ENCODE data around the gene CACYBP. TPM values are rescaled to one million over a fixed set of nuclear protein-coding genes. Genes with fewer than 3 reads are reported as not detected.

CACYBP gene
- total RNA-seq, 1 donor from 2014 or later = 95.0 TPM

- H3K4me3 ChIP-seq (ENCODE audit: insufficient read depth, low read depth, low read length) = no peak overlapping the region
- H2AFZ ChIP-seq (ENCODE audit: low read depth, low read length) = no peak overlapping the region
- Mint-ChIP-seq H3K36me3 (ENCODE audit: low read depth, unreplicated experiment) (no peaks in the 10 kb centered on the region), H3K27me3 (ENCODE audit: low read depth, unreplicated experiment) (no peaks in the 10 kb centered on the region), H3K4me3 (ENCODE audit: unreplicated experiment) (peak overlapping the region; percentile 41), H3K4me1 (ENCODE audit: low read depth, unreplicated experiment) (peaks cover 66% of the 10 kb centered on the region), H3K27ac (ENCODE audit: unreplicated experiment) (peak overlapping the region; percentile 16), H3K9me3 (ENCODE audit: unreplicated experiment) (no peaks in the 10 kb centered on the region)
- no peaks in the 10 kb centered on the region for H3K36me3 ChIP-seq (ENCODE audit: insufficient read depth, low read length)
- FAIRE-seq = no peak
- H3K9me3 ChIP-seq (ENCODE audit: insufficient read depth, low read depth, low read length) = no peaks in the 10 kb centered on the region
- no peaks in the 10 kb centered on the region for H4K20me1 ChIP-seq (ENCODE audit: insufficient read depth, low read length)
- H3K4me2 ChIP-seq (ENCODE audit: low read length) = no peak overlapping the region
- H3K4me1 ChIP-seq (ENCODE audit: insufficient read depth, low read length) = peaks cover 26% of the 10 kb centered on the region
- H3K9ac ChIP-seq (ENCODE audit: low read length) = no peak overlapping the region
- DNase-seq (ENCODE audit: low read depth) = no peak
- TF ChIP-seq CTCF (IDR thresholded peaks at IDR 0.05; ENCODE audit: insufficient read depth, low read depth, low read length) = no peak
- H3K27ac ChIP-seq (ENCODE audit: low read depth, low read length) = no peak overlapping the region
- H3K27me3 ChIP-seq (ENCODE audit: insufficient read depth, low read length) = peaks cover 26% of the 10 kb centered on the region
- H3K79me2 ChIP-seq (ENCODE audit: insufficient read depth, low read length) = no peaks in the 10 kb centered on the region
These were observed 33.7 kb upstream of the CACYBP start for GRCh38 chr1:174966008-174966572.

- TF ChIP-seq CTCF (IDR thresholded peaks at IDR 0.05; ENCODE audit: insufficient read depth, low read depth, low read length) = no peak
- TF ChIP-seq EZH2 (IDR thresholded peaks at IDR 0.05; ENCODE audit: insufficient read depth, low read length) = no peak
- no peak overlapping the region for H3K4me3 ChIP-seq (ENCODE audit: insufficient read depth, low read depth, low read length)
- no peak overlapping the region for H2AFZ ChIP-seq (ENCODE audit: low read depth, low read length)
- Mint-ChIP-seq H3K27ac (ENCODE audit: unreplicated experiment) (peak overlapping the region; percentile 94), H3K27me3 (ENCODE audit: low read depth, unreplicated experiment) (no peaks in the 10 kb centered on the region), H3K9me3 (ENCODE audit: unreplicated experiment) (no peaks in the 10 kb centered on the region), H3K4me3 (ENCODE audit: unreplicated experiment) (no peak overlapping the region), H3K4me1 (ENCODE audit: low read depth, unreplicated experiment) (peaks cover 79% of the 10 kb centered on the region), H3K36me3 (ENCODE audit: low read depth, unreplicated experiment) (no peaks in the 10 kb centered on the region)
- peaks cover 29% of the 10 kb centered on the region for H3K27me3 ChIP-seq (ENCODE audit: insufficient read depth, low read length)
- H3K4me1 ChIP-seq (ENCODE audit: insufficient read depth, low read length) = peaks cover 26% of the 10 kb centered on the region
- H3K36me3 ChIP-seq (ENCODE audit: insufficient read depth, low read length) = no peaks in the 10 kb centered on the region
- no peak for FAIRE-seq
- H3K27ac ChIP-seq (ENCODE audit: low read depth, low read length) = peak overlapping the region; percentile 61
- no peaks in the 10 kb centered on the region for H4K20me1 ChIP-seq (ENCODE audit: insufficient read depth, low read length)
- peak overlapping the region; percentile 47 for H3K4me2 ChIP-seq (ENCODE audit: low read length)
- H3K9me3 ChIP-seq (ENCODE audit: insufficient read depth, low read depth, low read length) = no peaks in the 10 kb centered on the region
- no peak for DNase-seq (ENCODE audit: low read depth)
- peak overlapping the region; percentile 19 for H3K9ac ChIP-seq (ENCODE audit: low read length)
- no peaks in the 10 kb centered on the region for H3K79me2 ChIP-seq (ENCODE audit: insufficient read depth, low read length)
These were observed 31.7 kb upstream of the CACYBP start for GRCh38 chr1:174967845-174968705.

Measured in astrocyte (in vitro differentiated cells and primary cell).